ENCODE measurements around the gene VOPP1.

The VOPP1 gene

DNA sequence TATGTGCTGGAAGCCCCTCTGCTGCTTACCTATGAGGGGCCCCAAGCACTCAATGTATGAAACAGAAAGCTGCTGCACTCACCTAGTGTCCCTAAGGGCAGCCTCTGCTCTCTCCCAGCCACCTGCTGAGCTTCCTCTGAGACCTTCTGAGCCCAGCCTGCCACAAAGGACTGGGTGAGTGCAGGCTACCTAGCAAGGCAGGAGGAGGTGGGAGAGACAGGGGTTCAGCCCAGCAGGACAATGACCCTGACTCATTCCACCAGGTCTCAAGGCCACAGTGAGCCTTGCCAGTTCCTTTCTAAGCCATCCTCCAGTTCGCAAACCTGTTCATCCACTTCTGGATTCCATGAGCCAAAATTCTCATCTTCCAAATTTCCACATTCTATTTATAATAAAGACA, 16.3 kb downstream of the VOPP1 start:
- no peak for DNase-seq

DNA sequence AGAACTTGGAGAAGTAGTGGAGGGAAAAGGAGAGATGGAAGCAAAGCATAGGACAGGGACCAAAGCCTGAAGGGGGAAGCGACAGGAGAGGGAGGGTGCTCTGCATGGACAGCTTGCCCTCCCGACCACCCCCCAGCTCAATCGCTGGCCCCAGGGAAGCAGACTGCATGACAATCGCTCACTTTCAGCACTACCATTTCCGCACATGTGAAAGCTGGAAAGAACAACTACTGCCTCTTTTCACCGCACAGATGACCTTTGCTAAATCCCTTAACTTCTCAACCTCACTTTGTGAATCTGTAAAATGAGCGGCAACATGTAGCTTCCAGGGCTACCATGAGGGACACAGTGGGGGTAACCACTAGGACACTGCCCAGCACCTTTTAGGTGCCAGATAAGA, 17.1 kb downstream of the VOPP1 start:
- DNase-seq: no peak

DNA sequence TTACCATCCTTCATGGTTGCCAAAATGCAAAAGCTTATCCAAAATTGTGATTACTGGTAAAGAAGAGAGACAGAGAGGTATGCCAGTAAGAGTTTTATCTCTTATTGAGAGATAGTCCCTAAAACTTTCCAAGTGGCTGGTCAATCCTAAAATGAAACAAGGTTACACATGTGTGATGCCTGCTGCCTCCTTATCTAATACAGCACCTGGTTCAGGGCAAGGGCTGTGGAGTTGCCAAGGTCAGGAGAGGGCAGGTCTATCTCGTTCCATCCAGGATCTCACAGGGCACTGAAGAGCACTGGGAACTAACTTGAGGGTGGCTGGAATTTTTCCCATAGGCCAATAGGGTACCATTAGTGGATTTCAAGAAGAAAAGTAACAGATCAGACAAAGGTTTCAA, 18.3 kb downstream of the VOPP1 start:
- no peak for DNase-seq

DNA sequence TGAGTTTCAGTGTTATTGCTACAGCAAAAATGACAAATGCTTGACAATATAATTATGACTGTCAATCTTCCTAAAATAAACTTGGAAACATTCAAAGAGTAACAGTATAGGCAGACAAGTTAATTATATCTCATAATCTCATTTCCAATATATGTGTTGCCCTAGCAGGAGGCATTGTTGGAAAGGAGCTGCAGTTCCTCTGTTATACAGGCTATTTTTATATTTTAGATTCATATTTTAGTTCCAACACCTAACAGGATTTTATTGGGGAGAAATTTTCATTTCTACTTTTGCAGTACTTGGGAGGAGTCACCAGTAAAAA, 19.3 kb downstream of the VOPP1 start:
- no peak for DNase-seq

DNA sequence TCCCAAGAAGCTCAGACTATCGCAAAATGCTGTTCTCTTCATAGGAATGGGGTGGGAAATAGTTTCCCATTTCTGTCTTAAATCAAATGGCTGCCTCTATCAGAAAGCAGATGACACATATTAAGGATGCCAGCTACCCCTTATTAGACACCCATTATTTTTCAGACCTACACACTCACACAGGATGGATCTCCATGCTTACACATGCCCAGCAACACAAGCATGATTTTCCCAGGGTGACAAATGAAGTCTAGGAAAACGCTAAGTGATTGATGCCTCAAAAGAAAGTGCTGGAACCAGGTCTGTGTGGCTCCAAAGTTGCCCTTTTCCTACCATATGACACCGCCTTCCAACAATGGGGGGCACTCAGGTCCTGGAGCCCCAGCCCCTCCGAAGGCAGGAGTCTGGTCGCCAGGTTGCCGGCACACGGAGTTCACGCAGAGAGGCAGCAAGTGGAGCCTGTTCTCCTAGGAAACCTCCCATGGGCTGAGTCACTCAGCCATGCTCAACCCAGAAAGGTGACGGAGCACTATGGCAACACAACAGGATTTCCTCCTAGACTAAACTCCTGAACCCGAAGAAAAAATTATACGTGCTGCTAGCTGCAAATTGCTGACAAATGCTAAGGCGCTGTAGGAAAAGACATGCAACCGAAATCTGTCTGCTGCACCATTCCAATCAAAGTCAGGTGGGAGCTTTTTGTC, 19.8 kb downstream of the VOPP1 start:
- peak in 18 of 58 donors; percentile 12 to 69 (median 38) for DNase-seq

DNA sequence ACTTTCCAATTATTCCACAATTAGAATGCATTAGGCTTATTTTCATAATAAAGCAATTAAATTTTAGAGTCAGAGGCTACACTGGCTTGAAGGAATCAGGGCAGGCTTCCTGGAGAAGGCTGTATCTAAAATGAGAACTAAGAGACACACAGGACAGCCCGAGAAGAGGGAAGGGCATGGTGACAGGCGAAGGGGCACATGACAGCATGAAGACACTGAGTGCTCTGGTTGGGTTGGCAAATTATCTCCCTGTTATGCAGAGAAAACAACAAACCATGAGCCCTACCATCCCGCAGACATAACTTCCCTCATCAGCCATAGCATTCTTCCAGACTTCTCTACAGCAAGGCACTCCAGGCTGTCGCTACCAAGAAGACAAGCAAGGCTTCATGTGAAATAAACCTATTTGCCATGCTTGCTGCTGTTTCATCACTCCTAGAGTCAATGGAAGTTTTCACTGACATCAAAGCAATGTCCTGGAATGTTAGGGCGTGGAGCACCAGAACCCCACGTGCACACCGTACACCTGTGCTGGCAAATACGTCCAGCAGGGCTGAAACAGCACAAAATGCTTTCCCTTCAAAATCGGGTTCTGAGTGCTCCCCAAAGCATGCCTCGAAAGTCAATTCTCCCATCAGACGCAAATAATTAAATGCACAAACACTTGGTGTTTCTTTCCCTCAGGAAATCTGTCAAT, 21.3 kb downstream of the VOPP1 start:
- no peak for DNase-seq

DNA sequence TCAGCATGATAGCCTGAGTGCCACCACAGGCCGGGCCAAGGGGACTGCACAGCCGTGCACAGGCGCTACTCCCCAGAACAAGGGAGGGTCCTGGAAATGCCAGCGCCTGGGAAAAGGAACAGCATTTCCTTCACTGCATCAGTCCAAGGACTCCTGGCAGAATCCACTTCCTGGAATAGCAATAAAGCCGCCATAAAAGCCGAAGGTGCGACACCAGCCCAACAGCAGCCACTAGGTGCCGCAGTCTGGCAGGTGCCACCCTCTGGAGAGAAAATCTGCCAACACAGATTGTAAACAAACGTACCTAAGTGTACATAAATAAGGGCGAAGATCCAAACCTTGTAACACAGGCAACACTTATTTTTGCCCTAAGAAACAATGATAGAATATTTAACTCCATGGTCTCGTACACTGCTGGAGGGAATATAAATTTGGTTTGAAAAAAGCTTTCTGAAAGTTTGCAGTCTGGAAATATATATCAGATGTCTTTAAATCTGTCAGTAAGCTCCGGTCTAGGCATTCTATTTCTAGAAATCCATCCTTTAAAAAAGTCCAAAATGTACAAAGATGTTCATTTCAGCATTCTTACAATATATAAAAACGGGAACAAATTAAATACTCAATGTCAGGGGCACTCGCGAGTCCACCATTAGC, 22.2 kb downstream of the VOPP1 start:
- peak in 1 of 58 donors; percentile 7 for DNase-seq

DNA sequence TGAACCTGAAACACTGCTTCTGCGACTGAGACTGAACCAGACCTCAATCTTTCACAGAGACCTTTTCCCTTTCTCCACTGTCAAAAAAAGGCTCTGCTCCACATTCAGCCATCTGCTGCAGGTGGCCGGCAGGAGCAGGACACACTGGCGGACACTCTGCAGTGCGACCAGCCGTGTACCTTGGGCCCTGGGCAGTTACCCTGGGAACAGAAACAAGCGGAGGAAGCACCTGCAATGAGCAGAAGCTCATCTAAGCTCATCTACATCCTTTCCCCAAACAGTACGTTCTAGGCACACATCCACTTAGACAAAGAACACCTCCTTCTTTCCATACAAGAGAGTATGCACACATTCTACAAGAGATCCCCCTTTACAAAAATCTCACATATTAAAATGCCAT, 22.8 kb downstream of the VOPP1 start:
- DNase-seq: no peak

DNA sequence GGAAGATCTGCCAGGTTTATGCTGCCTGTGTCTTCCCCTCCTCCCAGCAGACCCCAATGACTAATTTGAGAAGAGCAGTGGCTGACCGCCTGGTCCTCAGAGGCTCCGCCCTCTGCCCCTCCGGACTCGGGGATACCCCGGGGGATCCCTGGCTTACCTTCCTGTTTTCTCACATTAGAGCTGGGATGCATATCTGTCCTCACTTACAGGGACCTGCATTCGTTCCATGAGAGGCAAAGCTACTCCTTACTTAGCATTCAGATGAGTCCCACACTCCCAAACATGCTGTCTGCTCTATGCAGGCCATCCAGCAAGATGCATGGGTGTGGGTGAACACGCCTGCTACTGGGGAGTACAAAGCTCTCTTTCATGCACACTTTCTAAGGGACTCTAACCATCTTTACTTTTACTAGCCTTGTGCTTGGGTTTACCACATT, 24.0 kb downstream of the VOPP1 start:
- no peak for DNase-seq

DNA sequence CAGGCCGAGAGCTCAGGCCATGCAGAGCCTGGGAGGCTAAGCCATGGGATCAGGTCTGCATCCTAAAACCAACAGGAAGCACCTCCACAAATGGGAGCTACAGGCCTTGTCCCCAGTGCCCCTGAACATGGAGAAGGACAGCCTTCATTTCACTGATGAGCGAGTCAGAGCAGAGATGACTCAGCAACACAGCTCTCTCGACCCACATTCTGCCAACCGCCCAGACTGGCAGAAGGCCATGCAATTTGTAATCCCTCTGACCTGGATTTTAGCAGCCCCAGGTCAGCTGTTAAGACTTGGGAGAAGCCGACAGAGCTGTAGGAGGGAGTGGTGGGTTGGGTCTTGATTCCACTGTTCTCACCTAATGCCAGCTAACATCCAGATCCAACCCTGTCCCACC, 25.5 kb downstream of the VOPP1 start:
- peak in 29 of 58 donors; percentile 2 to 70 (median 49) for DNase-seq

DNA sequence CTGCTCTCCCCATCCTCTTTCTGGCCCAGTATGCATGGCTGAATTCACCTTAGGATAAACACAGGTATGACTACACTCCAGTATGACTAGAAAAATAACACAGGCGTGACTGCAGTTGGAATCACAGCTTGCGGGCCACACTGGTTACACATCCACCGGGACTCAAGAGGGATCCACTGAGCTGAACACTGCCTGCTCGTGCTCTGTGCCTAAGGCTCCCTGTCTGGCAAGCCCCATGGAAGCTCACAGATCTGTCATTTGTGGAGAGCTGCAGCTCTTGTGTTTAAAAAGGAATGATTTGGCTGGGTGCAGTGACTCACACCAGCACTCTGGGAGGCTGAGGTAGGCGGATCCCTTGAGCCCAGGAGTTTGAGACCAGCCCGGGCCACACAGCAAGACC, 26.8 kb downstream of the VOPP1 start:
- DNase-seq: peak in 10 of 58 donors; percentile 7 to 61 (median 34)

DNA sequence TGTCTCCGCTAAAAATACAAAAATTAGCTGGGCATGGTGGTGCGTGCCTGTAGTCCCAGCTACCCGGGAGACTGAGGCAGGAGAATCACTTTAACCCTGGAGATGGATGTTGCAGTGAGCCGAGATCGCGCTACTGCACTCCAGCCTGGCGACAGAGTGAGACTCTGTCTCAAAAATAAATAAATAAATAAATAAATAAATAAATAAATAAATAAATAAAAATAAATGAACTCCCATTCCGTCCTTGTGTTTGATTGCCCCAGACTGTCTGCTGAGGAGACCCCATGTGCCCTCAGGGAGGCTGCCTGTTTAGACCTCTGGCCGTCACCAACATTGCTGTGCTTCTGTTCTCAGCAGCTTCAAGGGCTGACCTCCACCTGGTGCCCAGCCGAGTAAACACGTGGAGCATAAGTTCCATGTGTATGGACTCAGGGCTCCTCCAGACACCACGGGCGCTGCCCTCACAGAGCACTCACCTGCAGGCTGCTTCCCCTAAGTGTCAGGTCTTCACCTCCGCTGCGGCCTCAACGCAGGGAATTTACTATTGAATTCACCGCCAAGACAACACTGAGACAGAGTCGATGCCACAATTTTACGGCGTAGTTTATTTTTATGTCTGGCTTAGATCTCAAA, 32.0 kb downstream of the VOPP1 start:
- DNase-seq: no peak

DNA sequence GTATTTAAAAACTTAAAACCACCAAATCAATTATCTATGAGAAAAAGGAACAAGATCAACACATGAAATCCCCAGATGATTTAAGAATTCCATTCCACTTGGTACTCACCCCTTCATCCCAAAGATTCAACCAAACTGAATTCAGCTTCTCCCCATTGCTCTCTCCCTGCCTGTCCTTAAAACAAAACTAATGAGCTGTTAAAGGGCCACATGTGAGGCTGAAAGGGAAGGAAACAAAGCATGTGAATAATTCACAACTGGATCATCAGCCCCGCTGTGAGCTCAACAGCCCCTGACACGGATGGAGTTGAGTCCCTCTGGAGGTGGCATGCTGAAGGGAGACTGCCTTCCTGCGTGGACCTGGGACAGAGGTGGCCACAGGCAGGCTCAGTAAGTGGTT, 32.9 kb downstream of the VOPP1 start:
- DNase-seq: no peak

DNA sequence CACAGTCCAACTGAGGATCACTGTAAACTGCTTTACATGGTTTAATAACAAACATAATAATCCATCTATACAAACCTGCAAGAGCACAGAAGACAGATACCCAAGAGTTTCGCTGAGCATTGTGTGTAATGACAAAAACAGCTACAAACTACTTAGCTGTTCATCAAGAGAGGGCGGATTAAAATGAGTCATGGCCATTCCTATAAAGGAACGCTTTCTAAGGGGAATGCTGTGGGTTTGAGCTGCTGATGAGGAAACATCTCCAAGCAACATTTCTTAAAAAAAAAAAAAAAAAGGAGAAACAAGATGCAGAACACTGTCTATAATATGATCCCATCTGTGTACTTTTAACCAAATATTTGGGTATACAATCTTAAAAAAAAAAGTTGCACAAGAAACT, 33.8 kb downstream of the VOPP1 start:
- DNase-seq: no peak

DNA sequence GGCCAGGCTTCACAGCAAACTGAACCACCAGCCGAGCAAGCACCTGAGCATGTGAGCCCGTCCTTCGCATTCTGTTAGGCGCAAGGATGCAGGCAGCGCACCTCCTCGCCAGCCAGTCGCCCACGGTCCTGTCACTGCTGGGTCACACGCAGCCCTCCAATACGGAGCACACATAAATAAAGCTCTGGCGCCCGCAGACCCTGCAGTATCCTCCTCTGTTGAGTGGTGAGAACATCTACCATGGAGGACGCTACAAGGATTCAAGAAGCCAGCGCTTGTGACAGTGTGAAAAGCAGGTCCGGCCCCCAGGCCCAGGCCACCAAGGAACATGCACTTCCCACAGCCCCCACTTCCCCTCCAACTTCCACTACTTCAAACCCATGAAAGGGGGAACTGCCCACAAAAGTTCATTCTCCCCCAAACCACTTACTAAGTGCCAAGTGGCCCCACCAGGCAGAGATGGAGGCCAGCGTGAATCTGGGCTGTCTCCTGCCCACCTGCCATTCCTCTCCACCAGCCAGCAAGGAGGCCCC, 34.8 kb downstream of the VOPP1 start:
- no peak for DNase-seq

DNA sequence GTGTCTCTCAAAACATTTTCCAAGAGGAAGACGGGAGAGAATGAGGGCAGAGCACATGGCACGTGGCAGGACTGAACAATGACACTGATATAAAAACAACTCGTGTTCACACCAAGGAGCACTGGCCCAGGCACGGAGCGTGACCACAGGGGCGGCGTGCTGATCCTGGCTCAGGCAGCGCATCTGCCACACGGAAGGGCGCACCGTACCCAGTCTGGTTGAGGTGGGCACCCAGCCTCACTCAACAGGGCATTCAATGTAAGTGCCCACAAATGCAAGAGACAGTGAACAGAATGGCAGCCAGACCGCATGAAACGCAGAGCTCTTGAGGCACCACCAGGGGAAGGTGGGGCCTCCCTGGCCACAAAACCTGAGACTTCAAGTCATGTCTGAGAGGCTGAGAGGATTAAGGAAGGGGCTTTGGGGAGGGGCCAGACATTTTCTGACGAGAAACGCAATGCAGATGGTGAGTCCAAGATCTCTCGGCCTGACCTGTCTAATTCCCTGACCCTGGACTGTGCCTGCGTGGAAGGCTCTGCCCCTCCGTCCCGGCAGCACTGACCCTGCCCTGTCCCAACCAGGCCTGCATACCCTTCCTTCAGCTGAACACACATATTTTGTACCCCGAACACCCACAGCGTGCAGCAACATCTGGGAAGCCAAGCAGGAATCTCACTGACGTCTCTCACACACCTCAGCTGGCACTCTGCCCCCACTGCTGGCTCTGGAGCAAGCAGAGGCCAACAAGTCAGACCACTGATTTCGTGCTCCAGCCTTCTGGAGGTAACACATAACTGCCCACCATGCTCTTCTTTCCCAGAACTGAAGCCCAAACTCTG, 35.5 kb downstream of the VOPP1 start:
- no peak for DNase-seq

DNA sequence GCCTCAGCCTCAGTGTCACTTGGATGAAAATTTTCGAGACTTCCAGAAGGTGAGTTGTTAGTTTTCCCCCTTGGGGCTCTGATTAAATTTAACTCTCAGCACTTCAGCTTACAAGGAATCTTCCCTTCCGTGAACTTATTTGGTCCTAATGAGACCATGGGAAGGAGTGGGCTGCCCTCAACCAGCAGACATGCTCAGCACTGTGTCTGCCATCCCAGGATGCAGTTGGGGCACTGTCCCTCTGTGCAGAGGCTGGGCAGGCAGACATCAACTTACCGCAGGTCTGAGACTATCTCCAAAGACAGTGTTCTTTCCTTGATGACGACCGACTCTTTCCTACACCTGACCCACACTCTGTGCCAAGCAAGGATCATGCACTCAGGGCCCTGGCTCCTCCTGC, 36.7 kb downstream of the VOPP1 start:
- DNase-seq: no peak

DNA sequence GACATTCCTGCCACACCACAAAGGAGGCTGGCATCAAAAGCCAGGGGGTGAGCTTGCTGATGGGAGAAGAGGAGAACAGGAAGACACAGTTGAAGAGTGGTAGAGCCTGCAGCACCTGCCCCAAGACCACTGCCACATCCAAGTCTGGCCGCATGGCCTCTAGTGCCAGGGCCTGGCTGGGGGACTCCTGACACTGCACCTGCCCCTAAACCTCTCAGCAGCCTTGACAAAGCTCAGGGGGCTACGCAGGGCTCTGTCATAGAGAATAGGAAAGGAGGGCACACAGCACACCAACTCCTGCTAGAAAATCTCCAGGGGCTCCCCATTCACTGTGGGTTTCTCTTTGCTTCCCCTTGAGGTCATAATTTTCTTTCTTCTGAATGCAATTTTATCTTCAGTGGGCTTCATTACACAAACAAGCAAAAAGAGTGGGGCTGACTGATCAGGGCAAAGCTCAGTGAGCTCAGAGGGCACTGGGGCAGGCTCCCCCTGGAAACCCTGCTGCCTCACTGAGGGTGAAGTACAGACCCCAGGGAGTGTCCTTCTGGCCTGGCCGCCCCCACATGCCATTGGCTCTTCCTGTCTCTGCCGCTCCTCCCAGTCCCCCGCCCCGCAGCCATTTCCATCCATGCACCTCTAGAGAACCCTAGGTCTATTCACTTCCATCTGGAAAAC, 37.2 kb downstream of the VOPP1 start:
- no peak for DNase-seq

DNA sequence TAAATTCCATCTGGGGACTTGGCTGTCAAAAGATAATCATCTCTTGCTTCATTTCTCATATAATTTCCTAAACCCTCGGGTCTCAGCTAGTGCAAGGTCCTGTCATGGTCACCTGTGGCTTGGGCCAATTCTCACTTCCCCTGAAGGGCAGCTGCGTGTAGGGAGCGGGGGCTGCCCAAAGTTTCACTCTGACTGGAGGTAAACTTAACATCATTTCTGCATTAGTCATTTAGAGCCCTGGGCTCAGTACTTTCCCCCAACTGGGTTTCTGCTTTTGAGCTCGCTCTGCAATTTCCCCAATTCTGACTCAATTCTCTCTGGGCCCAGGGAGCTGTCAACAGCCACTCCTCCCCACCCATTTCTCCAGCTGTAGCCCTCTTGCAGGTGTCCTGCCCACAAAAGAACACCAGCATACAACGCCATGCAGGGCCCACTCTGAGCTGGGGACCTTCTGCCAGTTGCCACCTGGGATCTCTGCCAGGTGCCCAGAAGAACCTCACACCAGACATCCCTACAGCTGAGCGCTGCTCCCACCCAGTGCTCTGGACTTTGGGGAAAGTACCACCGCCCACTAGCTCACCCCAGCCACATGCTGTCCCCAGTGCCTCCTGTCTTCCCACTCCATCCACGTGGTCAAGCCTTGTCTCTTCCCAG, 37.9 kb downstream of the VOPP1 start:
- peak in 14 of 58 donors; percentile 12 to 62 (median 34) for DNase-seq

DNA sequence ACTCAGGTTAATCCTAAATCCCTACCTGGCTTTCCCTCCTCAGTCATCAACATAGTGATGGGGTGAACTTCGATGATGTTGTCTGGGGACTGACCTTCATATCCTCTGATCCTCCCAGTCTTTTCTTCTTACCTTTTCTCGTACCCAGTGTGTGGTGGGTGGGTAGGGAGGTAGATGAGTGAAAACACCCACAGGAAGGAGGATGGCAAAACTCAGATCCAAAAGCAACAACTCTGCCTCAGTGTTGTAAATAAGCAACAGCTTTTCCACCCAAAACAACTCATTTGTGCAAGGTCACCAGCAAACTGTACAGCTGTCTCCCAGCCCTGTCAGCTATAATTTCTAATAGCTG, 38.6 kb downstream of the VOPP1 start:
- no peak for DNase-seq
